IMR-90 (cell line): ENCODE data around the gene SRD5A3. TPM values are rescaled to one million over a fixed set of nuclear protein-coding genes. Genes with fewer than 3 reads are reported as not detected.

Experiments
- ATAC-seq: fragments of 200-7000 bp; cut with Tn5 transposase; 2 replicates; pipeline ENCODE4 v1.9.1; 2020; ENCODE audit warnings: low read depth, mild to moderate bottlenecking, moderate library complexity
- BruUV-seq: library from RNA; stranded (reverse); fragments of 400-500 nt; replicated peaks from 2 replicates; lab custom pipeline; 2021; lab: Mats Ljungman, UMichigan
- CTCF ChIA-PET: fragments of 300-600 bp; formaldehyde crosslinking; extraction: SDS; loops from one replicate; lab custom pipeline; 2021; ENCODE audit warnings: antibody characterized with exemption; lab: Yijun Ruan, JAX
- POLR2A ChIA-PET: fragments of 300-600 bp; sonication (Branson Sonifier 250); formaldehyde crosslinking; loops from one replicate; lab custom pipeline; 2022; ENCODE audit warnings: antibody characterized with exemption; ENCODE audit not compliant: unreplicated experiment; lab: Charles Lee
- DNase-seq: peaks from one replicate; pipeline ENCODE4 v3.0.0; 2013
- H2AFZ ChIP-seq: replicated peaks from 2 replicates; pipeline ENCODE3; 2013; ENCODE audit warnings: low read length, mild to moderate bottlenecking; ENCODE audit not compliant: poor library complexity
- H2AK5ac ChIP-seq: 2 replicates; pipeline ENCODE4 v1.6.1; 2013; ENCODE audit warnings: low read depth, low read length, inconsistent platforms
- H2AK9ac ChIP-seq: replicated peaks from 2 replicates; pipeline ENCODE3; 2013; ENCODE audit warnings: mild to moderate bottlenecking, low read depth, low read length, moderate library complexity; ENCODE audit not compliant: poor library complexity
- H2BK120ac ChIP-seq: 2 replicates; pipeline ENCODE4 v1.6.1; 2013; ENCODE audit warnings: low read depth, low read length, inconsistent platforms
- H2BK15ac ChIP-seq: 3 replicates; pipeline ENCODE4 v1.6.1; 2013; ENCODE audit warnings: low read depth, low read length, inconsistent platforms
- H2BK20ac ChIP-seq: 2 replicates; pipeline ENCODE4 v1.6.1; 2013; ENCODE audit warnings: low read depth, mild to moderate bottlenecking, inconsistent platforms, low read length, moderate library complexity
- H2BK5ac ChIP-seq: 2 replicates; pipeline ENCODE4 v1.6.1; 2013; ENCODE audit warnings: mild to moderate bottlenecking, low read depth, low read length, inconsistent platforms; ENCODE audit not compliant: poor library complexity, severe bottlenecking
- H3K14ac ChIP-seq: replicated peaks from 2 replicates; pipeline ENCODE4 v1.6.1; 2013; ENCODE audit warnings: low read depth, low read length, inconsistent platforms
- H3K18ac ChIP-seq: 2 replicates; pipeline ENCODE4 v1.6.1; 2013; ENCODE audit warnings: low read depth, low read length, control low read depth
- H3K23ac ChIP-seq: 2 replicates; pipeline ENCODE4 v1.6.1; 2013; ENCODE audit warnings: low read depth, low read length, inconsistent platforms
- H3K27ac ChIP-seq: 2 replicates; pipeline ENCODE4 v1.5.1; 2013; ENCODE audit warnings: mild to moderate bottlenecking, control low read depth, low read length; ENCODE audit not compliant: insufficient read depth
- H3K27me3 ChIP-seq: 2 replicates; pipeline ENCODE4 v1.6.1; 2013; ENCODE audit warnings: low read length; ENCODE audit not compliant: control insufficient read depth, insufficient read depth
- H3K36me3 ChIP-seq: 2 replicates; pipeline ENCODE4 v1.6.1; 2013; ENCODE audit warnings: low read length, mixed read lengths; ENCODE audit not compliant: control insufficient read depth, insufficient read depth
- H3K4ac ChIP-seq: 2 replicates; pipeline ENCODE4 v1.6.1; 2013; ENCODE audit warnings: low read depth, low read length, inconsistent platforms
- H3K4me1 ChIP-seq: 2 replicates; pipeline ENCODE4 v1.6.1; 2013; ENCODE audit warnings: low read length, mixed read lengths; ENCODE audit not compliant: control insufficient read depth, insufficient read depth
- H3K4me2 ChIP-seq: 2 replicates; pipeline ENCODE4 v1.6.1; 2013; ENCODE audit warnings: low read depth, mild to moderate bottlenecking, control low read depth, low read length, moderate library complexity
- H3K4me3 ChIP-seq: 2 replicates; pipeline ENCODE4 v1.5.1; 2013; ENCODE audit warnings: low read depth, mild to moderate bottlenecking, control low read depth, low read length, moderate library complexity; ENCODE audit not compliant: insufficient read depth
- H3K56ac ChIP-seq: 2 replicates; pipeline ENCODE4 v1.6.1; 2013; ENCODE audit warnings: low read length, inconsistent platforms; ENCODE audit not compliant: insufficient read depth; ENCODE audit errors: extremely low read depth
- H3K79me1 ChIP-seq, 2 experiments: 2 replicates each; pipeline ENCODE4 v1.6.1; 2013; ENCODE audit warnings: low read length in 2 of 2, inconsistent platforms in 1 of 2, low read depth in 1 of 2
- H3K9ac ChIP-seq: 2 replicates; pipeline ENCODE4 v1.6.1; 2013; ENCODE audit warnings: low read depth, low read length, control low read depth
- H3K9me1 ChIP-seq: 2 replicates; pipeline ENCODE4 v1.6.1; 2013; ENCODE audit warnings: low read length, inconsistent platforms; ENCODE audit not compliant: insufficient read depth
- H3K9me3 ChIP-seq: 2 replicates; pipeline ENCODE4 v1.6.1; 2013; ENCODE audit warnings: low read length; ENCODE audit not compliant: control insufficient read depth, insufficient read depth
- H4K20me1 ChIP-seq: 2 replicates; pipeline ENCODE4 v1.6.1; 2013; ENCODE audit warnings: low read length, inconsistent platforms; ENCODE audit not compliant: insufficient read depth
- H4K5ac ChIP-seq: 2 replicates; pipeline ENCODE4 v1.6.1; 2013; ENCODE audit warnings: mild to moderate bottlenecking, low read depth, low read length, control low read depth
- H4K8ac ChIP-seq, 2 experiments: 2 replicates each; pipeline ENCODE4 v1.6.1; 2013; ENCODE audit warnings: low read depth in 2 of 2, low read length in 2 of 2, control low read depth in 1 of 2, inconsistent platforms in 1 of 2
- H4K91ac ChIP-seq: 2 replicates; pipeline ENCODE4 v1.6.1; 2013; ENCODE audit warnings: low read depth, low read length, inconsistent platforms; ENCODE audit not compliant: insufficient read depth
- CHD1 ChIP-seq: IDR thresholded peaks from 2 replicates; pipeline ENCODE4 v1.6.1; 2012; ENCODE audit warnings: low read depth, low read length, improper control_type of control experiment
- WGBS, 2 experiments: methylation state at CpG; one replicate each; pipeline versions ENCODE4 v1.1.5 to v1.1.7; 2013; ENCODE audit warnings: missing lambda C conversion rate in 2 of 2; ENCODE audit not compliant: insufficient read length in 1 of 2; ENCODE audit errors: extremely low coverage in 2 of 2; 5-methylcytosine and 5-hydroxymethylcytosine counted together
- dilution Hi-C: fragments of 300-500 bp; cut with HindIII; formaldehyde crosslinking; loops from one replicate; pipeline ENCODE4 v1.14.3; 2018; ENCODE audit warnings: low sequenced_read_pairs; ENCODE audit not compliant: unreplicated experiment
- in situ Hi-C: fragments of 300-500 bp; cut with MboI; formaldehyde crosslinking; loops from 3 replicates; pipeline ENCODE4 v1.14.3; 2019; ENCODE audit warnings: low sequenced_read_pairs, inconsistent platforms, mixed read lengths
- intact Hi-C: fragments of 100-400 bp; cut with micrococcal nuclease; formaldehyde crosslinking; loops from 2 replicates; pipeline ENCODE4 v1.10.0; 2022
- polyA plus RNA-seq, 3 experiments: library from polyadenylated mRNA; depleted of rRNA; stranded (reverse); fragments of >200 nt; gene quantifications; 2 replicates each; pipeline ENCODE4 v1.2.3, GENCODE V29; 2012; ENCODE audit warnings: low replicate concordance in 1 of 3
- total RNA-seq: library from RNA; depleted of rRNA; stranded (reverse); fragments of >200 nt; gene quantifications from 2 replicates; pipeline ENCODE4 v1.2.3, GENCODE V29; 2012

Gene SRD5A3
- total and polyA plus RNA-seq, 2 of the 4 experiments (the other 2 are of a cell fraction): 5.6 to 6.8 TPM

DNA sequence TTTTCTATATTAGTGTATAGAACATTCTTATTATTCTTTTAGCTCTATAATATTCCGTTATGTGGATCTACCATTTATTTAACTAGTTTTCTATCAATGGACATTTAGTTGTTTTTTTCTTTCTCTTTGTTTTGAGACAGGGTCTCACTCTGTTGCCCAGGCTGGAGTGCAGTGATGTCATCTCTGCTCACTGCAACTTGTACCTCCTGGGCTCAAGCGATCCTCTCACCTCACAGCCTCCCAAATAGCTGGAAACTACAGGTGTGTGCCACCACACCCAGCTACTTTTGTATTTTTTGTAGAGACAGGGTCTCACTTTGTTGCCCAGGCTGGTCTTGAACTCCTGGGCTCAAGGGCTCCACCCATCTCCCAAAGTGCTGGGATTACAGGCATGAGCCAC is 60.5 kb downstream of the SRD5A3 start:
- no peak overlapping the region for H3K4me2 ChIP-seq
- POLR2A ChIA-PET: no interaction called here

More for the DNA sequence above, 60.5 kb downstream of the SRD5A3 start:
- WGBS, 2 experiments: no CpG with 5 or more reads among the region's 2 CpGs
- Histone ChIP-seq H3K23ac (no peak overlapping the region), H4K5ac (no peak overlapping the region), H3K79me1 (peaks cover 11 to 68% of the 10 kb centered on the region in 2 experiments; a peak in 3 of 4 replicates), H2AK9ac (no peak overlapping the region), H3K9me3 (no peaks in the 10 kb centered on the region), H2BK20ac (no peak overlapping the region), H3K4ac (no peak overlapping the region), H3K27ac (no peak overlapping the region), H3K4me3 (no peak overlapping the region), H2BK120ac (no peak overlapping the region), H3K9ac (no peak overlapping the region), H3K18ac (no peak overlapping the region), H4K91ac (no peak overlapping the region), H4K8ac (no peak overlapping the region), H2BK5ac (no peak overlapping the region), H2AFZ (no peak overlapping the region), H3K4me1 (peaks cover 8% of the 10 kb centered on the region), H3K27me3 (no peaks in the 10 kb centered on the region), H4K20me1 (peaks cover 88% of the 10 kb centered on the region), H2AK5ac (no peak overlapping the region), H3K36me3 (peaks cover 16% of the 10 kb centered on the region), H3K14ac (no peak overlapping the region), H2BK15ac (no peak overlapping the region), H3K9me1 (peaks cover 13% of the 10 kb centered on the region; the same call in 1 of the 2 replicates), H3K56ac (no peak overlapping the region)
- DNase-seq (no peak), ATAC-seq (no peak)
- intact Hi-C loops (no loop called here), in situ Hi-C loops (loop anchor here (25.0 kb wide), 1 partner anchor 456 kb away; the partner anchor contains the start of gene EXOC1), dilution Hi-C loops (no loop called here)
- no TSS peak for BruUV-seq
- no peak for TF ChIP-seq CHD1
- CTCF ChIA-PET: interaction anchor here (0.8 kb wide), 1 partner anchor 39 kb away, joined by 3 read pairs; no protein-coding TSS in a partner anchor
